ENCODE data around the gene PCDHGB4. TPM values are rescaled to one million over a fixed set of nuclear protein-coding genes. Genes with fewer than 3 reads are reported as not detected.
A peak's percentile ranks its signal among the peaks of the same experiment; 100 is the strongest.
"Not testable (repeated sequence)": the region's sequence is repeated elsewhere in the genome, so short reads cannot be mapped to it uniquely, and the experiment has no call there.

PCDHGB4 gene
- total RNA-seq, 4 donors from 2014 or later = 4.1 to 10.3 (median 7.2) TPM

- WGBS = 25% methylated on average over 31 of the region's 31 CpGs
- no peaks in the 10 kb centered on the region for H3K36me3 ChIP-seq
- peaks cover 23% of the 10 kb centered on the region for H3K9me3 ChIP-seq
- no peak overlapping the region for H3K27ac ChIP-seq
- H3K4me1 ChIP-seq = peaks cover 1% of the 10 kb centered on the region
- H3K27me3 ChIP-seq = peaks cover 6% of the 10 kb centered on the region
- H3K4me3 ChIP-seq = peak overlapping the region; percentile 17
- TF ChIP-seq CTCF (IDR thresholded peaks at IDR 0.05) (no peak), EP300 (IDR thresholded peaks at IDR 0.05) (no peak), POLR2AphosphoS5 (IDR thresholded peaks at IDR 0.05) (no peak), POLR2A (IDR thresholded peaks at IDR 0.05) (no peak)
- DNase-seq (ENCODE audit: low spot score in 2 of 2) = no peak
Observed at GRCh38 chr5:141343953-141344463, 43.5 kb upstream of the PCDHGB4 start.

- DNase-seq (ENCODE audit: low spot score in 2 of 2) = no peak
- TF ChIP-seq POLR2AphosphoS5 (IDR thresholded peaks at IDR 0.05) = no peak
- no peak for TF ChIP-seq CTCF (IDR thresholded peaks at IDR 0.05)
- no peak for TF ChIP-seq POLR2A (IDR thresholded peaks at IDR 0.05)
- TF ChIP-seq EP300 (IDR thresholded peaks at IDR 0.05) = no peak
- peaks cover 4% of the 10 kb centered on the region for H3K27me3 ChIP-seq
- H3K9me3 ChIP-seq = peaks cover 15% of the 10 kb centered on the region
- no peak overlapping the region for H3K4me3 ChIP-seq
- H3K4me1 ChIP-seq = no peaks in the 10 kb centered on the region
- 45% methylated on average over 11 of the region's 20 CpGs for WGBS
- H3K27ac ChIP-seq = no peak overlapping the region
- no peaks in the 10 kb centered on the region for H3K36me3 ChIP-seq
Observed at GRCh38 chr5:141345327-141345726, 42.2 kb upstream of the PCDHGB4 start.

- DNase-seq (ENCODE audit: low spot score in 2 of 2); H3K4me1 ChIP-seq; H3K36me3 ChIP-seq; H3K4me3 ChIP-seq; H3K27me3 ChIP-seq; H3K27ac ChIP-seq: not testable (repeated sequence)
- 59% methylated on average over 9 of the region's 35 CpGs for WGBS
- peaks cover 22% of the 10 kb centered on the region for H3K9me3 ChIP-seq
Observed at GRCh38 chr5:141346017-141346416, 41.5 kb upstream of the PCDHGB4 start.

GRCh38 chr5:141349917-141350619, 37.4 kb upstream of the PCDHGB4 start, which contains the start of gene PCDHGB1:
Gene PCDHGB1, plus strand, starts transcription at chr5:141350099. Its CDS starts 162 bp downstream, at chr5:141350261.
- no peak for DNase-seq (ENCODE audit: low spot score in 2 of 2)
- Histone ChIP-seq H3K27ac (no peak within 1 kb of the TSS), H3K27me3 (no peaks in the 10 kb centered on the region), H3K4me1 (no peaks in the 10 kb centered on the region), H3K4me3 (peak within 1 kb of the TSS; percentile 19), H3K9me3 (peaks cover 34% of the 10 kb centered on the region), H3K36me3 (no peaks in the 10 kb centered on the region)
- 25% methylated on average over 29 of the region's 29 CpGs for WGBS
- TF ChIP-seq CTCF (IDR thresholded peaks at IDR 0.05) (peak in 1 of 2 donors; percentile 13), POLR2A (IDR thresholded peaks at IDR 0.05) (no peak), POLR2AphosphoS5 (IDR thresholded peaks at IDR 0.05) (no peak), EP300 (IDR thresholded peaks at IDR 0.05) (no peak)

- H3K27ac ChIP-seq = no peak overlapping the region
- no peak overlapping the region for H3K4me3 ChIP-seq
- H3K36me3 ChIP-seq = no peaks in the 10 kb centered on the region
- no peaks in the 10 kb centered on the region for H3K4me1 ChIP-seq
- H3K9me3 ChIP-seq = peaks cover 37% of the 10 kb centered on the region
- H3K27me3 ChIP-seq = no peaks in the 10 kb centered on the region
- TF ChIP-seq POLR2AphosphoS5 (IDR thresholded peaks at IDR 0.05) (no peak), POLR2A (IDR thresholded peaks at IDR 0.05) (no peak)
- 45% methylated on average over 22 of the region's 36 CpGs for WGBS
- no peak for DNase-seq (ENCODE audit: low spot score in 2 of 2)
Observed at GRCh38 chr5:141351591-141351990, 35.9 kb upstream of the PCDHGB4 start.

- Histone ChIP-seq H3K36me3 (no peaks in the 10 kb centered on the region), H3K4me3 (peak within 1 kb of the TSS; percentile 29), H3K9me3 (peaks cover 55% of the 10 kb centered on the region), H3K4me1 (no peaks in the 10 kb centered on the region), H3K27me3 (no peaks in the 10 kb centered on the region), H3K27ac (no peak within 1 kb of the TSS)
- TF ChIP-seq CTCF (IDR thresholded peaks at IDR 0.05) (no peak), EP300 (IDR thresholded peaks at IDR 0.05) (no peak), POLR2AphosphoS5 (IDR thresholded peaks at IDR 0.05) (no peak), POLR2A (IDR thresholded peaks at IDR 0.05) (no peak)
- WGBS = 14% methylated on average over 22 of the region's 29 CpGs
- no peak for DNase-seq (ENCODE audit: low spot score in 2 of 2)
Observed at GRCh38 chr5:141354900-141355469, 32.5 kb upstream of the PCDHGB4 start, which contains the start of gene PCDHGA4. Gene PCDHGA4, plus strand, starts transcription at chr5:141355021. Its CDS starts 87 bp downstream, at chr5:141355108.

Measured in suprapubic skin (tissue), 4 donors.